NB4 (cell line): Measurements from ENCODE around the gene TIGAR.

Experiments used
- POLR2A ChIP-seq: IDR thresholded peaks from 2 replicates; pipeline ENCODE4 v1.6.1; 2011; ENCODE audit warnings: mild to moderate bottlenecking; ENCODE audit not compliant: insufficient read length; ENCODE audit errors: extremely low read depth
- TF ChIP-seq, protein P1 (sequence below): IDR thresholded peaks from one replicate; pipeline ENCODE4 v1.5.1; 2012; ENCODE audit warnings: low read depth, low read length

- TF ChIP-seq, protein P1, sequence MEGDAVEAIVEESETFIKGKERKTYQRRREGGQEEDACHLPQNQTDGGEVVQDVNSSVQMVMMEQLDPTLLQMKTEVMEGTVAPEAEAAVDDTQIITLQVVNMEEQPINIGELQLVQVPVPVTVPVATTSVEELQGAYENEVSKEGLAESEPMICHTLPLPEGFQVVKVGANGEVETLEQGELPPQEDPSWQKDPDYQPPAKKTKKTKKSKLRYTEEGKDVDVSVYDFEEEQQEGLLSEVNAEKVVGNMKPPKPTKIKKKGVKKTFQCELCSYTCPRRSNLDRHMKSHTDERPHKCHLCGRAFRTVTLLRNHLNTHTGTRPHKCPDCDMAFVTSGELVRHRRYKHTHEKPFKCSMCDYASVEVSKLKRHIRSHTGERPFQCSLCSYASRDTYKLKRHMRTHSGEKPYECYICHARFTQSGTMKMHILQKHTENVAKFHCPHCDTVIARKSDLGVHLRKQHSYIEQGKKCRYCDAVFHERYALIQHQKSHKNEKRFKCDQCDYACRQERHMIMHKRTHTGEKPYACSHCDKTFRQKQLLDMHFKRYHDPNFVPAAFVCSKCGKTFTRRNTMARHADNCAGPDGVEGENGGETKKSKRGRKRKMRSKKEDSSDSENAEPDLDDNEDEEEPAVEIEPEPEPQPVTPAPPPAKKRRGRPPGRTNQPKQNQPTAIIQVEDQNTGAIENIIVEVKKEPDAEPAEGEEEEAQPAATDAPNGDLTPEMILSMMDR = no peak
- TF ChIP-seq POLR2A = no peak
Measured at GRCh38 chr12:4275870-4276301, 45.1 kb upstream of the TIGAR start.
